ENCODE measurements around the gene FAM43A. TPM values are rescaled to one million over a fixed set of nuclear protein-coding genes. Genes with fewer than 3 reads are reported as not detected.

Gene FAM43A
- total and polyA plus RNA-seq, 3 donors from 2014 or later: 7.5 to 22.1 (median 13.1) TPM

GRCh38 chr3:194732617-194733016 is 46.9 kb downstream of the FAM43A start:
- H3K9me3 ChIP-seq: no peaks in the 10 kb centered on the region
- H3K4me1 ChIP-seq: no peaks in the 10 kb centered on the region
- no peaks in the 10 kb centered on the region for H3K27me3 ChIP-seq
- DNase-seq: no peak
- TF ChIP-seq POLR2A (IDR thresholded peaks at IDR 0.05) (no peak), CTCF (IDR thresholded peaks at IDR 0.05) (no peak)
- WGBS, 2 donors: 56 to 57% methylated on average over 4 of the region's 4 CpGs
- intact Hi-C loops (cut with DNase I; ENCODE audit: low total_unique reads): no loop called here
- H3K36me3 ChIP-seq (ENCODE audit: low read depth, missing control alignments): no peaks in the 10 kb centered on the region
- no peak overlapping the region for H3K27ac ChIP-seq
- H3K4me3 ChIP-seq: no peak overlapping the region

- WGBS, 2 donors: 68 to 85% methylated on average over 6 of the region's 6 CpGs
- Histone ChIP-seq H3K9me3 (no peaks in the 10 kb centered on the region), H3K27me3 (no peaks in the 10 kb centered on the region), H3K36me3 (ENCODE audit: low read depth, missing control alignments) (no peaks in the 10 kb centered on the region), H3K27ac (no peak overlapping the region), H3K4me3 (no peak overlapping the region), H3K4me1 (peaks cover 10% of the 10 kb centered on the region)
- intact Hi-C loops (cut with DNase I; ENCODE audit: low total_unique reads): no loop called here
- no peak for DNase-seq
- no peak for TF ChIP-seq POLR2A (IDR thresholded peaks at IDR 0.05)
Observed at GRCh38 chr3:194736277-194736895, 50.7 kb downstream of the FAM43A start.

- H3K27me3 ChIP-seq: no peaks in the 10 kb centered on the region
- 72 to 76% methylated on average over 7 of the region's 7 CpGs for WGBS, 2 donors
- no peak overlapping the region for H3K4me3 ChIP-seq
- intact Hi-C loops (cut with DNase I; ENCODE audit: low total_unique reads): no loop called here
- no peaks in the 10 kb centered on the region for H3K9me3 ChIP-seq
- DNase-seq: no peak
- peaks cover 10% of the 10 kb centered on the region for H3K4me1 ChIP-seq
- no peak for TF ChIP-seq POLR2A (IDR thresholded peaks at IDR 0.05)
- no peak overlapping the region for H3K27ac ChIP-seq
- H3K36me3 ChIP-seq (ENCODE audit: low read depth, missing control alignments): no peaks in the 10 kb centered on the region
Observed at GRCh38 chr3:194736896-194737600, 51.4 kb downstream of the FAM43A start.

Small RNA genes within 50 kb of the gene (small RNA-seq; reads per million reads assigned to genes)
- 0 reads per million in 2 donors for gene AC046143.2

Other genes starting within 250 kb of the FAM43A start
- gene ATP13A3, start 198.9 kb upstream of the FAM43A start, total RNA-seq: 10 to 100 TPM; 51.8 to 62.3 TPM
- gene ATP13A3, start 198.9 kb upstream of the FAM43A start, polyA plus RNA-seq (ENCODE audit: insufficient read depth, low read depth, low replicate concordance): 26.6 TPM
- 10 to 100 TPM; 10.7 to 14.9 TPM for gene TMEM44, start 52.5 kb upstream of the FAM43A start, total RNA-seq
- gene TMEM44, start 52.5 kb upstream of the FAM43A start, polyA plus RNA-seq (ENCODE audit: insufficient read depth, low read depth, low replicate concordance): 6.8 TPM
- 10 to 100 TPM; 50.5 to 56.1 TPM for gene LSG1, start 13.7 kb upstream of the FAM43A start, total RNA-seq
- gene LSG1, start 13.7 kb upstream of the FAM43A start, polyA plus RNA-seq (ENCODE audit: insufficient read depth, low read depth, low replicate concordance): 47.4 TPM

Data from testis (tissue), 3 donors.